SHP77 treated with DMSO at 0.1 percent for 48 hours (cell line): Measurements from ENCODE around the gene TSHZ1.
"Not testable (repeated sequence)": the region's sequence is repeated elsewhere in the genome, so short reads cannot be mapped to it uniquely, and the experiment has no call there.

Source experiments
- DNase-seq: peaks from one replicate; lab custom pipeline; 2025; lab: John Stamatoyannopoulos, UW

Gene TSHZ1

DNA sequence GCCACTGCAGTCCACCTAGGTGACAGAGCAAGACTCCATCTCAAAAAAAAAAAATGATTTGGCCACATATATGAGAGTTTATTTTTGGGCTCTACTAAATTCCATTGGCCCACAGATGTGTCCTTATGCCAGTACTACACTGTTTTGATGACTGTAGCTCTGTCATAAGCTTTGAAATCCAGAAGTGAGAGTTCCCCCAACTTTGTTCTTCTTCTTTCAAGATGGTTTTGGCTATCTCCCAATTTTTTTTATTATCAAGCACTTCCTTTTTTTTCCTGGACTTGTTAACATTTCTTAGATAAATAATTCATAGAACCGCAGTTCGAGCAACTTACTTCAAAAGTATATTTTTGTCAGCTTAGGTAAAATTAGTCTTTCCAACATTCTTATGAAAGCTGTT is 96.9 kb downstream of the TSHZ1 start:
- DNase-seq: no peak

DNA sequence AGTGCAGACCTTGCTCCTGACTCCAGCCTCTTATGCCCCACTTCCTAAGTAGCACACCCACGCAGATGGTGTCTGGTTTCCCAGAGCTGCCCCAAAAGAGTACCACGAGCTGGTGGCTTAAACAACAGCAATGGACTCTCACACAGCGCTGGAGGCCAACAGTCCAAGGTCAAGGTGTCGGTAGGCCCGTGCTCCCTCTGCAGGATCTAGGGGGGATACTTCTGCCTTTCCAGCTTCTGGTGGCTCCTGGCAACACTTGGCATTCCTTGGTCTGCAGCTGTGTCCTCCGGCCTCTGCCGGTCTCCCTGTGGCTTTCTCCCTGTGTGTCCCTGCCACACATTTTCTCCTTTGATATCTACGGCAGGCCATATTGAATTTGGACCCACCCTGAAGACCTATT is 99.0 kb downstream of the TSHZ1 start:
- DNase-seq: no peak

DNA sequence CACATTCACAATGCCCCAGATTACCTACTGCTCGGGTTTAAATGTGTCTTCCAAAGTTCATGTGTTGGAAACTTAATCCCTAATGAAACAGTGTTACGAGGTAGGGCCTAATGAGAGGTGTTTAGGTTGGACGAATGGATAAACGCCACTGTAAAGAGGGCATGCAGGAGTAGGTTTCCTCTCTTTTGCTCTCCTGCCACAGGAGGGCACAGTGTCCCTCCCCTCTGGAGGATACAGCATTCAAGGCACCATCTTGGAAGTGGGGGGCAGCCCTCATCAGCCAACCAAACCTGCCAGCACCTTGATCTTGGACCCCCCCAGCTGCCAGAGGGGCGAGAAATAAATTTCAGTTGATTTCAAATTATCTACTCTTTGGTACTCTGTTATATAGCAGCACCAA is 103.5 kb downstream of the TSHZ1 start:
- no peak for DNase-seq

DNA sequence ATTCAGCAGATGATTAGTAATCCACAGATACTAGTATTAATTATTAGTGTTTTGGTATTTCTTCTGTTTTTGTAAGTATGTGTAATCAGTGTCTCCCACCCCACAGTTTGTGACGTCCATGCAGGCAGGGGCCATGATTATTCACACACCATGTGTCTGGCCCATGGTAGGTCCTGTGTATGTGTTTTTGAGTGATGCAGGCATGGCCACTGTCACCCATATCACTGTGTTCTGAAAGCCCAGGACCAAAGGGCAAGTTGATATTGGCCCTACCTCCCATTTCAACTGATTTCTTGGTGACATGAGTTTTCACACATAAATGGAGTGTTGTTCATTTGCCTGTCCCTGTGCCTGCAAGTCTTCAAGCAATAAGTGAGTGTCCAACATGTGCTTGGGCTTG is 104.0 kb downstream of the TSHZ1 start:
- DNase-seq: no peak

DNA sequence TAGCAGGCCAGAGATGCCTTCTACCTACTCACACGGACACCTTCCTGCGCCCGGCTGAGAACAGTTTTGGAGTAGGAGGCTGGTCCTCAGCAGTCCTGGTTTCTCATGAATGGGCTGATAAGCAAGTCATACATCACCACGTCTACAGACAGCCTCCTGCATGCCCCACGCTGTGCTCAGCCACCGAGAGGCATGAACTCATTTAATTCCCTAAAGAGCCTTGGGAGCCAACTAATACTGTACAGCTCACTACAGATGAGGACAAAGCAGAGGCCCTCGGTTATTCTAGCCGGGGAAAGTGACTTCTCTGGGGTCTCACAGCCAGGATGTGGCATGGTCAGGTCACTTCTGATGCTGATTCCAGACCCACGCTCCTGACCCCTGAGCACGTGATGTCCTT is 105.6 kb downstream of the TSHZ1 start:
- no peak for DNase-seq

DNA sequence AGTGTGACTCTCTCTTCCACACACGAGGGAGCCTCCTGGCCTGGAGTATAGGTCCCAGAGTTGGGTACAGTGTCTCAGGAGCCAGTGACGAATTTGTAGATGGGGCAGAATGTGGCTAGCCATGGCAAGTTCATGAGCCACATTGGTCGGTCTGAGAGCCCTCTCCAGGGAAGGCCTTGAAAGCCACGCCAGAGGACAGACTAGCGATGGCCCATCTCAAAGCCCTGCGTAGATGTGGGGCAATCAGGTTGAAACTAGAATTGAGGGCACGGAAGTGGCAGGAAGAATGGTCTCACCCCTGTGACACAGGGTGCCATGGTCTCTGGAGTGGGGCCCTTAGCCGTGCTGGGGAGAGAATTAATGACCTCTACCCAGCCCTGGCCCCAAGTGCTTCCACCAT is 106.2 kb downstream of the TSHZ1 start:
- DNase-seq: no peak

DNA sequence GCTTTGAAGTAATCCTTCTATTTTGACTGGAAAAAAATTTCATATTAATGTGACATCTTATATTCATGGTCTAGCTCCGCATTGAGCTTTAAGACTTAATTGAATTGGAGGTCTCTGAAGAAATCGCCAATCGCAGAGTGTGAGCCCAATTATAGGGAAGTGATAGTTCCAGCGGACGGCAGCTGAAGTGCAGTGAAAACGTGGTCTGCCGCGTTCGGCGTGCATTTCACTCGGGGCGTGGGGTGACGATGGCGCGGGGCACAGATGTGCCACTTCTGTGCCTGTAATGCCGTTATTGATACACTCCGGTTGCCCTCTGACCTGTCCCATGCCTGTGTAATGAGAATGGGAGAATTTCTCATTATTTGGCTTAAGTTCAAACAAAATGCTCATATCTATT is 106.7 kb downstream of the TSHZ1 start:
- DNase-seq: no peak

DNA sequence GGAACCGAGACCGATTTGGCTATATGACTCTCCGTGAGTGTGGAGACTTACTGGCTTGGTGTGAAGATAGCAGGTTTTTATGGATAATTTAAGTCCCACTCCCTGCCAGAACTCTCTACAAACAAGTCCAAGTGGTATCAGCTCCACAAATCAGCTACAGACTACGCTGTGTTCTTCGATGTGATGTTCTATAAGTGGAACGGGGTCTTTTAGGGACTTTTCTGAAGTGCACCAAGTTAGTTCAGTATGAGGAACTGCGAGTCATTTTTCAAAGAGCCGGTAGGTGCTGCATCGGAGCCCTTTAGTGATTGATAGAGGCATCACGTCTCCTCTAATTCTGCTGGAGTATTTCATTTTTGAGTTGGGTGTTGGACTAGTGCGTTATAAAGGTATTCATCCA is 107.1 kb downstream of the TSHZ1 start:
- DNase-seq: no peak

DNA sequence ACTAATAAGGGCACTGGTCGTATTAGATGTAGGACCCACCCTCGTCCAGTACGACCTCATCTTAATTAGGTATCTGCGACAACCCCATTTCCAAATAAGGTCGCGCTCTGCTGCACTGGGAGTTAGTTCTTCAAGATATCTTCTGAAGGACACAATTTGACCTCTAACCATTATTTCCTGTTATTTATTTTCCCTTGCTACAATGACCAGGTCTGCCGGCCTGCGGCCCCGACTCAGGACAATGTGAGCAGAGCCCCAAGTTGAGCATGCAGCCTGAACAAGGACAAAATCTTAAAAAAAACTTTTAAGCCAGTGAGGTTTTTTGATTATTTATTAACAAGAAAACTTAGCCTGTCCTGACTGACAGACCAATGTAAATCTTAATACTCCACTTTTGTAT is 109.3 kb downstream of the TSHZ1 start:
- no peak for DNase-seq

DNA sequence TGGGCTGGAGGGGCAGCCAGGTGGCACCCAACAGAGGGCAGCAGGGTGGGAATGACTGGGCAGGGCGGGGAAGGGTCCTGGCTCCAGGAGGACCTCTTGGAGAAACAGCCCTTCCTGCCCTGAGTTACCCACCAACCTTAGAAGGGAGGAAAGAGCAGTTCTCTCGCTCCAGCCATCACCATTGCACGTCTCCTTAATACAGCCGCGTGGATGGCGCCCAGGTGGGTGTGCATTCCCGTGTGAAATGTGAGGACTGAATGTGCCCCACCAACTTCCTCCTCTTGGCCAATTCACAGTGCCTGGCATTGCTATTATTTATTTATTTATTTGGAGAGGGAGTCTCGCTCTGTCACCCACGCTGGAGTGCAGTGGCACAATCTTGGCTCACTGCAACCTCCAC is 109.9 kb downstream of the TSHZ1 start:
- DNase-seq: no peak

DNA sequence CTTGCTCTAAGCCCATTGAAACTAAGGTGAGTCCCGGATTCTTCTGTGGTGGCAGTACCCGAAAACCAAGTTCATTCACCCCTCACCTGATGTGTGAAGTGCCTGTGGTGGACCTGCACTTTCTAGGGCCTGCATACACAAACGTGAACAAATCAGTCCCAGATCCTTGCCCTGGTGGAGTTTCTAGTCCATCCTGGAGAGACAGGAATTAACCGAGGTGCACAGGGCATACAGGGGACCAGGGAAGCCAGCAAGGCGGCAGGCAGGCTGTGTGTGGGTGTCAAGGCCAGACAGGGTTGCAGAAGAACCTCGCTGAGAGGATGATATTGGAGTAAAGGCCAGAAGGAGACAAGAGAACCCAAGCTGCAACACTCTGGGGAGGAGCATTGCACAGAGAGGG is 110.8 kb downstream of the TSHZ1 start:
- DNase-seq: no peak

DNA sequence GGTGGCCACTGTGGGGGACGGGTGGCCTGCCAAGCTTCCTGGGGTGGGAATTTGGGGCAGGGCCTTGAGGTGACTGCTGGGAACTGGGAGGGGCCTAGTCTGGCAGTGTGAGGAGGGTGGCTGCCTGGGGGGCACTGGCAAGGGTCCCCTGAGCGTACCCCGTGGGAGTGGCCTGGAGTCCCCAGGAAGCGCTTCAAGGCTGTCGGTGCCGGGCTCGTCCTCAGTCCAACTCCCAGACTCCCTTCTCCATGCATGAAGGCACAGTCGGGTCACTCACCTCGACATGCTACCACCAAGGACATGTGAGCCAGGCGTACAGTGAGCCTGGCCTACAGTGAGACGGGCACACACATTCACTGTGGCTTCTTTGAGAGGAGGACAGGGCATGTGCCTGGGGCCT is 111.6 kb downstream of the TSHZ1 start:
- no peak for DNase-seq

DNA sequence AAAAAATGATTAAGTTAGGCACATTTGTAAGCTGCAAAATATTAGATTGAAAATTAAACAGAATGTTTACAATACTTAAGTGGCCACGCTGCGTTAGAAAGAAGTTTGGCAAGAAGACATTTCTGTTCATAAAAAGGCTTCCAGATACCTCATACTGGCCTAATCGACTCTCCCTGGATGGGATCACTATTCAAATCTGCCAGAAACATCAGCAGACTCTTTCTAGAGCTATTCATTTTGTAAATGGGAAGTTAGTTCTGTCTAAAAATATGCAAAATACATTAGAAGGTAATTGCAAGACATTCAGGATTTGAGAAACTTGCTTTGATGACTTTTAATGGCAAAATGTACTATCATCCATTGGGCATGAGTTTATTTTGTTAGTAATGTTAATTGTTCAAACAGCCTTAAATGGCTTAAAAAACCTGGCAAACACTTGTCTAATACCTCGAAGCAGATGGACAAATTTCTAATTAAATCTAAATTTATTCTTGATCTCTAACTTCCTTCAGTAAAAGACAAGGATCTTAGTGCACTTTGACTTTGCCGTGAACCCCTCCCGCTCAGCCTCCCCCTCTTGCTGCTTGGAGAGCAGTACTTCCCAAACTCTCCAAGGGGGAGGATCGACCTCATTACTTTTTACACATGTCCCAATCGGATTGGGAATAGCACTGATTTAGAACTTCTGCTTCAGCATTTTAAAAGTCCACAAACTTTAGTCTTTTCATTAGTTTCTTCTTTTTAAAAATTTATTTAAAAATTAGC is 113.4 kb downstream of the TSHZ1 start:
- DNase-seq: no peak

DNA sequence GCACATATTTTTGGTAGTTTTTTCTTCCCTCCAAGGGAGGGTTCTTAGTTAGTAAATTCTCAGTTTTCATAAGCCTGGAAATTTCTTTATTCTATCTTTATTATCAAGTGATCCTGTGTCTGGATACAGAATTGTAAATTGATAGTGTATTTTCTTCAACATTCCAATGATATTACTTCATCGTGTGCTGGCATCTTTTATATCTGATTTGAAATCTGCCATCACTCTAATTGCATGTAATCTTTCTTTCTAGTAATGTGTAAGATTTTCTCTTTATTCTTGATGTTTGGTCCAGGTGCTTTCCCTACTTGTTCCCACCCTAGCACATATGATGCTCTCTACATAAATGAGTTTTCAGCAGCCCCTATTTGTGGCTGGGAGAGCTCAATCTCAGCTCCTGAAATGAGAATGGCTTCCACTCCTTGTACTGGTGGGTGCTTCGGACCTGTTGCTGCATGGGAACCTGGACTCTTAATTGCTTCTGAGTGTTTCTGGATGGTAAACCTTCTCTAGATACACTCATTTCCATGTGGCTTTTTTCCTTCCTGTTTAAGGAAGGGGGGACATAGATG is 114.2 kb downstream of the TSHZ1 start:
- no peak for DNase-seq

DNA sequence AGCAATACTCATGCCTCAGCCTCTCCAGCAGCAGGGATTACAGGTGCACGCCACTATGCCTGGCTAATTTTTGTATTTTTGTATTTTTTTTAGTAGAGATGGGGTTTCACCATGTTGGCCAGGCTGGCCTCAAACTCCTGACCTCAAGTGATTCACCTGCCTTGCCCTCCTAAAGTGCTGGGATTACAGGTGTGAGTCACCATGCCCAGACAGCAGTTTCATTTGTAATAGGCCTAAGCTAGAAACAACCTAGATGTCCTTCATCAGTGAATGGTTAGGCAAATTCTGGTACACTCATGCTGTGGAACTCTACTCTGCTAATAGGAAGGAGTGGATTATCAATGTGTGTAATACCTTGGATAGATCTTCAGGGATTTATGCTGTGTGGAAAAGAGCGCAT is 119.2 kb downstream of the TSHZ1 start:
- not testable (repeated sequence) for DNase-seq

DNA sequence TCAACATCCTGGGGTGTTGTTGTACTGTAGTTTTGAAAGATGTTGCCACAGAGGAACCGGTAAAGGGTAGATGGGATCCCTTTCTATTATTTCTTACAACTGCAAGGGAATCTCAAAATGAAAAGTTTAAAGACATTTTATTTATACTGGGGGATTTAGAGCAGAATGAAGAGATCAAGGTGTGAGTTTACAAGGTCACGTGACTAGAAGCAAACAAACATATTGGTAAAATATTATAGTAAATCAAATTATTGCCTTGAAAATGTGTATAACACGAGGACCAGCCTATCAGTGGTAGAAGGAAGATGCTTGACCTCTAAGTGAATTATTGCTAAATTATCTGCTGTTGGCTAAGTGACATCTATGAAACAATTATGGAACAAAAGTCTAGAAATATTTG is 119.7 kb downstream of the TSHZ1 start:
- no peak for DNase-seq

DNA sequence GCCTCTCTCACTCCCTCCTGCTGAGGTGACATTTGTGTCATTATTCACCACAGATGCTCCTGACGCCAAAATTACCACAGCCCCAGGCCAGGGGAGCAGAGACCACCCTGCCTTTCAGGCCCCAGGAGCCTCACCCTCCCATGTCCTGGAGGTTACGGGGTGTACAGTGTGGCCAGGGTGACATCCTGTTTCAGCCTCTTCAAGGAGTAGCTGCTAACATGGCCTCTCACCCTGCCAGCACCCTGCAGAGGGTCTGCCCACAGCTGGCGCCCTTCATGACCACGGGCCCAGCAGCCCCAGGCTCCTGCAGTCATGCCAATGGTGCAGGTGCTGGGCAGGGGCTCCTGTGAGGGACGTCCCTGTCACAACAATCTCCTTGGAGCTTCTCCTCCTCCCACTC is 124.3 kb downstream of the TSHZ1 start:
- DNase-seq: no peak

DNA sequence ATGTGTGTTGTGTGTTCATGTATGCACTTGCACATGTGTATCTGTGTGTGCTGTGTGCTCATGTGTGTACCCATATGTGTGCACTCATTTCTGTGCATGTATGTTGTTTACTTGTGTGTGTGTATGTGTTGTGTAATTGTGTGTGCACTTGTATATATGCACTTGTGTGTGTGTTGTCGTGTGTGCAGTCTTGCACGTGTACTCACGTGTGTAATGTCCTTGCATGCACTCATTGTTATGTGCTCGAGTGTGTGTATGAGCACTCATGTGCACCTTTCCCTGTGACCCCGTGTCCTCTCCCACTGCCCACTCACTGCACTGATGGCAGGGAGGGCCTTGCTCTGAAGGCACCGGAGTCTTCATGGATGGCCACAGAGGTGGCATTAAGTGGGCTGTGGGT is 124.9 kb downstream of the TSHZ1 start:
- no peak for DNase-seq

DNA sequence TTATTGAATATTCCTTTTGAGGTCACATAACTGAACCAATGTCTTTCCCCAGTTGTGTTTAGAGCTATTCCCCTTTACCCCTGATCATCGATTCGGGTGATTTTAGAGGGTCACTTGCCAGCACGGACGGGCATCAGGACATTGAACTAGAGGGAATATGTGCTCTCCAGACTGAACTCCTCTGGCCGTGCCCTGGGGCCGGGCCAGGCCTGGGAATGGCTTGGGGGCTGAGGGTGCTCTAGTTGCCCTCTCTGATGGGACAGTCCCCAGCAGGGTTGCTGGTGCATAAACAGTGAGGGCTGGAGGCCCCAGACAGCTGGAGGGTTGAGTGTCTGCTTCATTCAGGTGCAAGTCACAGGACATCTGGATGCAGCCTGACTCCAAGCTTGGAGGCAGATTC is 126.2 kb downstream of the TSHZ1 start:
- DNase-seq: no peak

DNA sequence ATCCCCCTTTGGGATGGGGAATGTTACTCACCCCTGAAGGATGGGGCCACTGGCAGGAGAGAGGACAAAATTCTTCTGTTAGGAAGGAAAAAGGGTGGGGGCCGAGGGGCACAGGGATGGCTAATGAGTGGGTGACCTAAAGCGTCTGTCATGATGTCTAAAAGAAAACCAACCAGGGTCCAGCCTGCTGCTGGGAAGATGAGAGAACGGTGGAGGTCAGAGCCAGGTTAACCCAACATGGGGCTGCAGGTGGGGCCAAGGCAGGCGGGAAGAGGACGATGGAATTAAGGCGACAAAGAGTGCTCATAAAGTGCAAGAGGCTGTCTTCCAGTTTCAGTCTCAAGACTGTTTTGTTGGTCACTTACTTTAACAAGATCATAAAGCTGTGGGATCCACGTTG is 126.8 kb downstream of the TSHZ1 start:
- DNase-seq: no peak

DNA sequence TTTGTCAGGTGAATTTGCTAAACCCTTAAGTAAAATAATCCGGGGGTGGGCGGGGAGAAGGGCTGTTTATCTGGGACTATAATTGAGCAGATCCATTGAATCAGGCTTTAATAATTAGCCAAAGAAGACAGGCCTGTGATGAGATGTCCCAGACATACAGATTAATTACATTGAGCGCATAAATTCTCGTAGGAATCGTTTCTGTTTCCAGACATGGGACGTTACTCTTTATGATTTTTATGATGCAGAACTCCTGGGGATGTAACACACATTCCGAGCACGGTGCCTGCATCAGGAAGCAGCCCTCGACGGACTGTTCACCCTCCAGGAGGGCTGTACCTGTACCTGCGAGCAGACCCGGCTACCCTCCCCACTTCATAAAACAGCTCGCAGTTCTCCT is 128.0 kb downstream of the TSHZ1 start:
- no peak for DNase-seq
